Measurements from ENCODE around the gene PSAPL1. TPM values are rescaled to one million over a fixed set of nuclear protein-coding genes. Genes with fewer than 3 reads are reported as not detected.

Gene PSAPL1
- total RNA-seq, 1 experiment from 2014 or later, result not detected

GRCh38 chr4:7397206-7398103 is 37.3 kb downstream of the PSAPL1 start:
- DNase-seq (ENCODE audit: low read depth), result no peak

DNA sequence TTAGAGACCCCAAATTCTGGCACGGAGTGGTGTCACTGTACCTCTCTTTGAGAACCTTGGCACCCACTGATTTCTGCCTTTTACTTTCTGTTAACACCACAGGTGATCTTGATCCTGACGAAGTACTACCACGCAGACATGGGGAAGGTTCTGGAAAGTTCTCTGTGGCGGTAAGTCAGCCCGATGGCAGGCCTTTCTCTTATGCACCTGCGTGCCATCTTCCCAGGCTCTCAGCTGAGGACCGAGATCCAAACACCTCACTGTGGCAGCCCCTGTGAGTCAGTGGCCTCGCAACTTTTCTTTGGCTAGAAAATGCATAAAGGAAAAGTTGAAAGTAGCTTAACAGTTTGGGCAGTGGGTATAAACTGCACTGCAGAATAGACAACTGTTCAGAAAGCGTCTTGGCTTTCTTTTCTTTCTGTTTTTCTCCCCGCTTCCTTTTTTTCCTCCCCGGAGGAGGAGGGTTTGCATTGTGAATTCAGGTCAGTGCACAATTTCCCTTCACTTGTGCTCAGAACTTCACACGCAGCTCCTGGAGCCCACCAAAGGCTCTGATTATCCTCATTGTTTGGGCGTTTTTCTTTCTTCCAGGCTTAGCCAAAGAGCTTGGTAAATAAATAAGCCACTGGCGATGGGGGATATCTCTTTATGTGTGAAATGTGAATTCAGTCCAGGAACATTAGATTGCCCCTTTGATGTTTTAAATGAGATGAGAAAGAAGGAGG is 38.4 kb downstream of the PSAPL1 start:
- DNase-seq (ENCODE audit: low read depth), result no peak

DNA sequence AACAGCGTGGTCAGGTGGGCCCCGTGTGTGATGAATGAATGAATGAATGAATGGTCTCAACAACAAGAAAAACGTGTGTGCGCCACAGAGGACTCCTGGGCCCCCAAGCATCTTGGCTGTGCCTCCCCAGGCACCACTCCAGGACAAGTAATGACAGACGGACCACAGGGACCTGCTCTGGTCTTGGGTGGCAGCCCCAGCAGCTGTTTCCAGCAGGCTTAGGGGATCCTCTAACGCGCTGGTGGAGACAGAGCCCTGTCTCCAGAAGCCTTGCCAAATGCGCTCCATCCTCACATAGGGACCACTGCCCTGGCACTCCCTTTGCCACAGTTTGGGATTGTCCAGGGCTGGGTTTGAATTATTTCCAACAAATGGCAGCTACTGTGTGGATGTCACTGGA is 39.1 kb downstream of the PSAPL1 start:
- no peak for DNase-seq (ENCODE audit: low read depth)

DNA sequence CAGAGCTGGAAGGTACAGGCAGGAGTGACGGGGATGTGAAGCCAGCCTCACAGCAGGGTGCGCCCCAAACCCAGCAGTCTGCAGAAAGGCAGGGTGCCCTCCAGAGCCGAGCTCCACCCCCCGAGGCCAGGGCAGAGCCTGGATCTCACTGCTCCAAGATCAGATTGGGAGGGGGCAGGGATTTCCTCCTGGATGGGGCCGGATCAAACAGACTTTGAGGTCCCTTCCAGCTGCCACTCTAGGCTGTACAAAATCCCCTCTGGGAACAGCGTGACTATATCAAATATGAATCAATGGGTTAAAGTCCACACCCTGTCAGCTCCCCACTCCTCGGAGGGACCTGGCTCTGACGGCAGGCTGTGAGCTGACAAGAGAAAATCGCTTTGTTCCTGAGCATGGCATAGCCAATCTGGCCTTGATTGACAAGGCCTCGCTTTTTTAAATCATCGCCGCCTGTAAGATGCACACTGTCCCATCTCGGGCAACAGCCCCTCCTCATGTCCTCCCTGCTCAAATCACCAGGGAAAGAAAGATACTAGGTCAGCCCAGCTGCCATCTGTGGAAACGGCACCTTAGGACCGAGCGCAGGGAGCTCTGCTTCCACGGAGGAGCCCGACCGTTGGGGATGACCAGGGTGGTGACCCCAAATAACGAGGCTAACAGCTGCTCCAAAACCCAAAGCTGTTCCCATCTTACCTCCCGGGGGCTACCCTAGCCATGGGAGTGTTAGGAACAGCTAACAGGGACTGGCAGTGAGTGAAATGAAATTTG is 39.9 kb downstream of the PSAPL1 start:
- no peak for DNase-seq (ENCODE audit: low read depth)

- DNase-seq (ENCODE audit: low read depth), result no peak
These were observed 40.8 kb downstream of the PSAPL1 start for GRCh38 chr4:7393601-7394575.

DNA sequence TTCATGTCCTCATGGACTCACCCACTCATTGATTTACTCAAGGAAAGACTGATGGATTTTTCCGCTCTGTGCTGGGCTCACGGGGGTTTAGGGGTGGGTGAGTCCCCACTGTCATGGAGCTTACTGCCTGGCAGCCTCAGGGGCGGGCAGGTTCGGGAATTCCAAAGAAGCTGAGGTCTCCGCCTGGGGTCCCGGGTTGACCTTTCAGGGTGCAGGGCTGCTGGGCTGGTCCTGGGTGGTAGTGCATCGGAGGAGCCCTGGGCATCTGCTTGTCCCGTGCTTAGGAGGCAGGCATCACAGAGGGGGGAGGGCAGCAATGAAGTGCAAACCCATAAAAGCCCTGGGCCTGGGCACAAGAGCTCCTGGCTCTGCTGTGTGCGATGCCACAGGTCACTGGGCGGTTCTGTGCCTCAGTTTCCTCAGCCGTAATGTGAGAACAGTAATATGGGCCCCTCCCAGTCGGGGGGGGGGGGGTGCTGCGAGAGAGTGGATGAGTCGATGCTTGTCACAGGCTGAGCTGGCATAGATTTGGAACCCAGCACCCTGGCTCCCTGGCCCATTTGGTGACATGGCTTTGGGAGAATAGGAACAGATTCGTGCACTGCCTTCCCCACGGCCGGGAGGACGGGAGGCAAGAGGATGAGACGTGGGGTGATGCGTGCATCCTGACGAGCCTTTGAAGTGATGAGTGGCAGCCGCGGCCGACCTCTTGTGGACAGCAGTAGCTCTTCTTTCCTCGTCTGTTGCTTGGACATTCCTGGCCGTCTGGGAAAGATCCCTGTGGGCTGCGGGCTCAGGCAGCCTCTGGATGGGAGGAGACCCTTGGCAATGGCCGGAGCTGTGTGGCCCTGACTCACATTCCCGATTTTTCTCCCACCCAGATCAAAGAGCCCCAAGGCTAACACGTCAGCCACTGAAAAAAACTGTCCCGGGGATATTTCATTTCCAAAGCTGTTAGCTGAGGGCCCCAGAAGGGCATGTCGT is 42.0 kb downstream of the PSAPL1 start:
- DNase-seq (ENCODE audit: low read depth), result peak; percentile 88

GRCh38 chr4:7391637-7392437 is 42.9 kb downstream of the PSAPL1 start:
- no peak for DNase-seq (ENCODE audit: low read depth)

DNA sequence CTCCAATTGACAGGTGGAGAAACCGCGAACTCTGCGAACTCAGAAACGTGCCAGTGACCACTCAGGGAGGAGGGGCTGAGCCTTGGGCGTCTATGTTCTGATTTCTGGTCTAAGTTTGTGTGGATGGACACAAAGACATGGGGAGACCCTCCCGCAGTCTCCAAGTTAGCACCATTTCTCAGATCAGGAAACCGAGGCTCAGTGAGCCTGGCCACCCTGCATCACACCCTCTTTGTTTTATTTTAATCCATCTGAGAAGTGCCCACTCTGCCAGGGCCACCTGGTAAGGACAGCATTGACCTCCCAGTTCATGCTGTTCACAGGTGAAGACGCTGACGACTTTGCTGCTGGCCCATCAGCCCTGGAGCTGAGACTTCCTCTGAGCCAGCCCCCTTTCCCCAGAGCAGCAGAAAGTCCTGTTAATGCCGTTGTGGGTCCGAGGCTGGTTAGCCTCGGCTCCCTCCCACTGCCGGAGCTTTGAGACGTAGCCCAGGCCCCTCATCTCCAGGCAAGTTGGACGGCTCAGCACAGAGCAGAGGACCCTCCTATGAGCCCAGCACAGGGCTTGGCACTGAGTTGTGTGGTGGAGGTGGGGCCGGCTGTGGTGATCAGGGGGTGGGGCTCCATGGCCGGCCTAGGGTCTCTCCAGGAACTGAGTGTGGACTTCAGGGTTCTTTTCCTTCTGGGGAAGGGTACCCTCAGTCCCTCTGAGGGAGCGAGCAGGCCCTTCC is 43.7 kb downstream of the PSAPL1 start:
- no peak for DNase-seq (ENCODE audit: low read depth)

- DNase-seq (ENCODE audit: low read depth), result no peak
These were observed 44.4 kb downstream of the PSAPL1 start for GRCh38 chr4:7390336-7390735.

GRCh38 chr4:7389719-7390118 is 45.0 kb downstream of the PSAPL1 start:
- DNase-seq (ENCODE audit: low read depth), result no peak

DNA sequence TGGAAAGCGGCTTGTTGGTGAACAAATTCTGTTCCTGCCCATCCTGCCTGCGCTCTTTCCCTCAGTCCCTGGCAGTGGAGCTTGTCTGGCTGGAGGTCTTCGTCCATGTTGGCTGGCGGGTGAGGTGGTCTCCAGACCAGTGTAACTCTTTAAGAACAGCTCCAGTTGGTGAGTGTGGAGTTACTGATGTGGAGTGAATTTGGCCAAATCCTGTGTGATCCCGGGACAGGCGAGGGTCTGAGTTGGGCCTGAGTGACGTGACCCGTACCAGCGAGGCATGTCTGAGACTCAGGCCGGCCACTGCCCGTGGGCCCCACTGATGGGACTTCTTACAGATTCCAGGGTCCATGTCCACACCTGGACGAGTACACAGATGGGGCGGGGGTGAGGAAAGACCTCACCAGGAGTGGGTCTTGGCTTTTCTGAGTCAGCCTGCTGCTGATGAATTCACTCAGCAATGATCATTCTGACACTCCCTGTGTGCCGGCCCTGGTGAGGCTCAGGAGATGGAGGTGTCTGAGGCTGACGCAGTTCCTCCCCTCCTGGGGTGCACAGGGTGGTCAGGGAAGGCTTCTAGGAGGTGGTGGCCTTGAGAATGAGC is 45.5 kb downstream of the PSAPL1 start:
- DNase-seq (ENCODE audit: low read depth), result no peak

GRCh38 chr4:7388627-7389026 is 46.1 kb downstream of the PSAPL1 start:
- DNase-seq (ENCODE audit: low read depth), result no peak

DNA sequence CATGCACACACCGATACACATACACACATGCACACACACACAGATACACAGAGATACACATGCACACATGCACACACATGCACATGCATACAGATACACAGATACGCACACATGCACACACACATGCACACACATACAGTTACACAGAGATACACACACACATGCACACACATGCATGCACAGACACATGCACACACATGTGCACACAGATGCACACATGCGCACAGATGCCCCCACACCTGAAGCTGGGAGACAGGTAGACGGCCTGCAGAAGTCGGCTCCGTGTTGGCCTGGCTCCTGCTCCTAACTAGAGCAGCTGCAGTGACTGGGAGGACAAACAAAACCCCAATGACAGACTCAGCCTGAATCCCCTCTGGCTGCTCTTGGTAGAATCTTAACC is 46.8 kb downstream of the PSAPL1 start:
- DNase-seq (ENCODE audit: low read depth), result no peak

GRCh38 chr4:7384929-7385890 is 49.5 kb downstream of the PSAPL1 start:
- DNase-seq (ENCODE audit: low read depth), result no peak

DNA sequence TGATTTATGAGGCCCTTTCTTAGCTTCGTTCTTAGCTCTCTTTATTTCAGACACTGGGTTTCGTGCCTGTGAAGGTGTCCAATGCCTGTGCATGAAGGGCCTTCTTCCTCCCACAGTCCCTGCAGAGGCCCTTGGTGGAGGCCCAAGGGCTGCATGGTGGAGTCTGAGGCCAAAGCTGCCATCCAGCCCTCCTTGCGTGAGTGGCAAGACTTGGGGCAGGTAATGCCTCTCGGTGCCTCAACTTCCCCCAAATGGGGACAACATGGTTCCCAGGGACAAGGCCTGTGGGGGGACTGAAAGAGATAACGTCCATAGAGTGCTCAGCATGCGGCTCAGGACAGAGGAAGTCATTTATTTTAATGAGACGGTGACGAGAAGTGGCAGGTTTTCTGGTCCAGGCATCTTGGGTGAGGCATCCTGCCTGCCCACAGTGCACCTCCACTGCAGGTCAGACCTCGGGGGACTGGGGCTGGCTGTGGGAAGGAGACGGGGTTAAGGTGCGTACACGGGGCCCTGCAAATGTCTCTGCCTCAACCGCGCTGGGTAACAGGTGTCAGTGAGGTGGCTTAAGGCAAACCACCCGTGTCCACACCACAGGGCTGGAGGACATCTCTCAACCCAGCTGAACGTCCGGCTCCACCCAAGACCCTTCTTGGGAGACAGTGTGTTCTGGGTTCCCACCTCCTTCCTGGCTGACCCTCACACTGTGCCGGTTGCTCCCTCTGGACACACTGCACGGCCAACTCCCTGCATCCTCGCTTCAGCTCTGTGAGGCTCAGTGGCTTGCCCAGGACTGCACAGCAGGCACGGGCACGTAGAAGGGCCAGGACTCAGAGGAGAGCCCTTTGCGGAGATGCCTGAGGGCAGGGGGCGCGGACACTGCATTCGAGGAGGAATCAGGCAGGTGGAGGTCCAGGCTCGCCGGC is 50.5 kb downstream of the PSAPL1 start:
- DNase-seq (ENCODE audit: low read depth), result no peak

- no peak for DNase-seq (ENCODE audit: low read depth)
These were observed 51.5 kb downstream of the PSAPL1 start for GRCh38 chr4:7383266-7383665.
